K562 (cell line): ENCODE data around the gene KIF1A. TPM values are rescaled to one million over a fixed set of nuclear protein-coding genes. Genes with fewer than 3 reads are reported as not detected.

Experiments used
- ATAC-seq: fragments of 200-7000 bp; cut with Tn5 transposase; 3 replicates; pipeline ENCODE4 v1.9.1; 2020; ENCODE audit warnings: moderate library complexity
- BruUV-seq: library from RNA; stranded (reverse); fragments of 400-500 nt; replicated peaks from 2 replicates; lab custom pipeline; 2021; lab: Mats Ljungman, UMichigan
- CTCF ChIA-PET: fragments of 300-600 bp; formaldehyde crosslinking; extraction: SDS; loops from one replicate; lab custom pipeline; 2021; ENCODE audit warnings: low intra/inter-chr PET ratio; lab: Yijun Ruan, JAX
- POLR2A ChIA-PET: fragments of 300-600, 350-650 bp; sonication (Branson Sonifier 250); formaldehyde crosslinking; extraction: SDS; loops from one replicate; lab custom pipeline; 2021; ENCODE audit warnings: antibody characterized with exemption, inconsistent platforms; lab: Yijun Ruan, JAX
- DNase-seq, 4 experiments: peaks; one replicate each; pipeline versions ENCODE4 v3.0.0 to v3.0.0-alpha.2; 2011 to 2018; ENCODE audit warnings: low spot score in 3 of 4, mixed read lengths in 3 of 4; ENCODE audit errors: extremely low read depth in 1 of 4
- FAIRE-seq: peaks from 2 replicates; lab custom pipeline; 2011; peaks lifted over from hg19 to GRCh38; lab: Jason Lieb, UNC
- H2AFZ ChIP-seq: 2 replicates; pipeline ENCODE4 v1.6.0; 2011; ENCODE audit warnings: low read depth, low read length, control low read depth, inconsistent platforms
- H3K27ac ChIP-seq: fragments of 200-600 bp; 3 replicates; pipeline ENCODE4 v1.8.0; 2011; ENCODE audit warnings: low read depth, mild to moderate bottlenecking, control low read depth, inconsistent platforms, low read length, moderate library complexity, mixed read lengths; ENCODE audit errors: extremely low read depth
- H3K27me3 ChIP-seq, 2 experiments: fragments of 300-600 bp in 1 of 2; 2 replicates in 1 of 2; 3 replicates in 1 of 2; pipeline versions ENCODE4 v1.6.0 to v1.8.0; 2011; ENCODE audit warnings: inconsistent platforms in 2 of 2, low read length in 2 of 2, mild to moderate bottlenecking in 1 of 2, mixed read lengths in 1 of 2, moderate library complexity in 1 of 2; ENCODE audit not compliant: control insufficient read depth in 2 of 2, insufficient read depth in 2 of 2
- H3K36me3 ChIP-seq: fragments of 300-600 bp; 3 replicates; pipeline ENCODE4 v1.8.0; 2011; ENCODE audit warnings: mild to moderate bottlenecking, low read length, inconsistent platforms; ENCODE audit not compliant: control insufficient read depth, insufficient read depth
- H3K4me1 ChIP-seq, 2 experiments: fragments of 200-600 bp in 1 of 2; replicated peaks in 1 of 2; 2 replicates in 1 of 2; 3 replicates in 1 of 2; pipeline versions ENCODE4 v1.5.1 to v1.8.0; 2011; ENCODE audit warnings: inconsistent platforms in 2 of 2, low read length in 2 of 2, mild to moderate bottlenecking in 1 of 2, mixed read lengths in 1 of 2, moderate library complexity in 1 of 2; ENCODE audit not compliant: control insufficient read depth in 2 of 2, insufficient read depth in 2 of 2
- H3K4me2 ChIP-seq: 2 replicates; pipeline ENCODE4 v1.6.1; 2011; ENCODE audit warnings: low read length, control low read depth, inconsistent platforms, mixed read lengths; ENCODE audit not compliant: insufficient read depth
- H3K4me3 ChIP-seq: fragments of 200-600 bp; sonication (generic), shearing (Covaris generic); 2 replicates; pipeline ENCODE4 v1.5.1; 2016; ENCODE audit warnings: control low read depth, inconsistent platforms
- H3K79me2 ChIP-seq: fragments of 200-600 bp; 3 replicates; pipeline ENCODE4 v1.8.0; 2011; ENCODE audit warnings: low read length, inconsistent platforms; ENCODE audit not compliant: control insufficient read depth, insufficient read depth
- H3K9ac ChIP-seq, 2 experiments: 2 replicates each; pipeline versions ENCODE4 v1.6.0 to v1.6.1; 2011; ENCODE audit warnings: low read depth in 2 of 2, low read length in 2 of 2, control low read depth in 1 of 2, inconsistent platforms in 1 of 2, mild to moderate bottlenecking in 1 of 2, mixed read lengths in 1 of 2; ENCODE audit not compliant: insufficient read depth in 1 of 2
- H3K9me1 ChIP-seq: one replicate; pipeline ENCODE4 v1.6.0; 2011; ENCODE audit warnings: inconsistent platforms, mild to moderate bottlenecking, low read length, moderate library complexity; ENCODE audit not compliant: control insufficient read depth, insufficient read depth
- H3K9me3 ChIP-seq: replicated peaks from 2 replicates; pipeline ENCODE4 v1.5.1; 2011; ENCODE audit warnings: low read depth, low read length, inconsistent platforms; ENCODE audit not compliant: control insufficient read depth, insufficient read depth
- H4K20me1 ChIP-seq: replicated peaks from 2 replicates; pipeline ENCODE4 v1.6.1; 2011; ENCODE audit warnings: low read length, inconsistent platforms, mixed read lengths; ENCODE audit not compliant: control insufficient read depth, insufficient read depth
- SUPT5H ChIP-seq: fragments of 450-650 bp; IDR thresholded peaks from 2 replicates; pipeline ENCODE4 v1.6.1; 2016
- ZNF263 ChIP-seq: sonication (generic); formaldehyde crosslinking; IDR thresholded peaks from 2 replicates; pipeline ENCODE4 v1.8.0; 2022; ENCODE audit warnings: mild to moderate bottlenecking, missing genetic modification reagents, borderline replicate concordance
- ZNF79 ChIP-seq: fragments of 250-450 bp; sonication (Bioruptor Pico); IDR thresholded peaks from 2 replicates; pipeline ENCODE4 v1.4.0; 2020; ENCODE audit warnings: low read depth, mild to moderate bottlenecking, moderate library complexity
- WGBS: fragments of 100-300 bp; shearing (Covaris generic); methylation state at CpG from one replicate; pipeline ENCODE4 v1.1.6; 2016; ENCODE audit warnings: low coverage, mixed read lengths; ENCODE audit not compliant: insufficient coverage; ENCODE audit errors: missing lambda C conversion rate; 5-methylcytosine and 5-hydroxymethylcytosine counted together
- in situ Hi-C: fragments of 300-500 bp; cut with MboI; formaldehyde crosslinking; loops from 4 replicates; pipeline ENCODE4 v1.15.0; 2018; ENCODE audit warnings: inconsistent platforms, mixed read lengths
- intact Hi-C: fragments of 100-400 bp; cut with micrococcal nuclease; formaldehyde crosslinking; loops from 2 replicates; pipeline ENCODE4 v1.14.2; 2022
- polyA plus RNA-seq, 8 experiments: library from polyadenylated mRNA; depleted of rRNA in 4 of 8; stranded (reverse) in 5 of 8; unstranded in 3 of 8; fragments of >200 nt; fragmentation: Nextera tagmentation in 2 of 8; fragmentation: Illumina TruSeq in 1 of 8; extraction: Ambion mirVana in 2 of 8; extraction: Trizol in 1 of 8; gene quantifications; 2 replicates each; pipeline versions ENCODE4 v1.2.1 to v1.2.3, GENCODE V29; 2011 to 2014; ENCODE audit warnings: inconsistent platforms in 1 of 8, missing spikeins in 1 of 8
- total RNA-seq, 7 experiments: library from RNA; depleted of rRNA in 6 of 7; stranded (reverse); fragments of >200 nt in 6 of 7; fragmentation: Illumina TruSeq in 2 of 7; extraction: Trizol in 2 of 7; gene quantifications; 2 replicates each; pipeline versions ENCODE4 v1.2.1 to v1.2.3, GENCODE V29; 2011 to 2021; ENCODE audit warnings: low replicate concordance in 1 of 7
- TF ChIP-seq, protein P1 (sequence below): fragments of 450-650 bp; conservative IDR thresholded peaks from 2 replicates; pipeline ENCODE4 v1.6.1; 2016; ENCODE audit warnings: missing genetic modification characterization, low read depth, mild to moderate bottlenecking, control low read depth, missing compliant biosample characterization

The KIF1A gene
- total and polyA plus RNA-seq, 9 of the 15 experiments (the other 6 are each of a cell fraction or from before 2014, with no cell fraction given) = 0.07 to 1.4 (median 0.45) TPM; not detected in 2

DNA sequence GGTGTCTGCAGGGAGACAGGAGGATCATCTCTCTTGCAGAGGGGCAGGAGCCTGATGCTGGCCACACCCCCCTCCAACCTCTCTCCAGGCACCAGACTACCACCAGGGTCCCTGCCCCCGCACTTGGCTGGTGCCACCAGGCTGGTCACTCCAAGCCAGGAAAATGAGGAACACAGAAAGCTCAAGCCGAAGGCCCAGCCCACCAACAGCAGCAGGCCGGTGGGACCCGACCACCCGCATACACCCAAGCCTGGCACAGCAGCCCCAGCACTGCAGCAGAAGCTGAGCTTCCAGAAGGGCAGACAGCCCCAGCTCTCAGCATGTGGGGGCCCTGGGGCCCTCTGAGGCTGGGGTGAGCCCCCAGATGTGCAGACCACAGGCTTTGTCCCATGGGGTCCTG is 52.7 kb downstream of the KIF1A start (continued):
- no peak for TF ChIP-seq ZNF79
- TF ChIP-seq, protein P1, sequence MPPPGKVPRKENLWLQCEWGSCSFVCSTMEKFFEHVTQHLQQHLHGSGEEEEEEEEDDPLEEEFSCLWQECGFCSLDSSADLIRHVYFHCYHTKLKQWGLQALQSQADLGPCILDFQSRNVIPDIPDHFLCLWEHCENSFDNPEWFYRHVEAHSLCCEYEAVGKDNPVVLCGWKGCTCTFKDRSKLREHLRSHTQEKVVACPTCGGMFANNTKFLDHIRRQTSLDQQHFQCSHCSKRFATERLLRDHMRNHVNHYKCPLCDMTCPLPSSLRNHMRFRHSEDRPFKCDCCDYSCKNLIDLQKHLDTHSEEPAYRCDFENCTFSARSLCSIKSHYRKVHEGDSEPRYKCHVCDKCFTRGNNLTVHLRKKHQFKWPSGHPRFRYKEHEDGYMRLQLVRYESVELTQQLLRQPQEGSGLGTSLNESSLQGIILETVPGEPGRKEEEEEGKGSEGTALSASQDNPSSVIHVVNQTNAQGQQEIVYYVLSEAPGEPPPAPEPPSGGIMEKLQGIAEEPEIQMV (tag) = no peak

GRCh38 chr2:240766072-240766471 is 53.9 kb downstream of the KIF1A start:
- 0 out of 2 replicates have a peak, but pooled peaks cover 2% of the 10 kb centered on the region for H4K20me1 ChIP-seq
- H3K36me3 ChIP-seq = no peaks in the 10 kb centered on the region
- peaks cover 0 to 6% of the 10 kb centered on the region in 2 experiments; a peak in 1 of 5 replicates for H3K27me3 ChIP-seq
- ATAC-seq (no peak), FAIRE-seq (no peak), DNase-seq (no peak)
- in situ Hi-C loops = no loop called here
- no peak overlapping the region for H3K4me2 ChIP-seq
- H3K79me2 ChIP-seq = no peaks in the 10 kb centered on the region
- H3K4me1 ChIP-seq = peaks cover 0 to 3% of the 10 kb centered on the region in 2 experiments; a peak in 2 of 5 replicates
- no TSS peak for BruUV-seq
- POLR2A ChIA-PET = interaction anchor here (0.7 kb wide), 1 partner anchor 17 kb away, joined by 3 read pairs; no protein-coding TSS in a partner anchor
- no peak overlapping the region for H3K9ac ChIP-seq
- no peak overlapping the region for H2AFZ ChIP-seq
- no peaks in the 10 kb centered on the region for H3K9me3 ChIP-seq
- H3K9me1 ChIP-seq = no peaks in the 10 kb centered on the region
- H3K4me3 ChIP-seq = no peak overlapping the region
- H3K27ac ChIP-seq = no peak overlapping the region
- intact Hi-C loops = no loop called here
- 4% methylated on average over 7 of the region's 7 CpGs for WGBS
- CTCF ChIA-PET = no interaction called here
- TF ChIP-seq SUPT5H (no peak), ZNF263 (0 out of 2 replicates have a peak, but pooled peaks have one; percentile 13)
